ENCODE measurements around the gene TIMP2.

Gene TIMP2

DNA sequence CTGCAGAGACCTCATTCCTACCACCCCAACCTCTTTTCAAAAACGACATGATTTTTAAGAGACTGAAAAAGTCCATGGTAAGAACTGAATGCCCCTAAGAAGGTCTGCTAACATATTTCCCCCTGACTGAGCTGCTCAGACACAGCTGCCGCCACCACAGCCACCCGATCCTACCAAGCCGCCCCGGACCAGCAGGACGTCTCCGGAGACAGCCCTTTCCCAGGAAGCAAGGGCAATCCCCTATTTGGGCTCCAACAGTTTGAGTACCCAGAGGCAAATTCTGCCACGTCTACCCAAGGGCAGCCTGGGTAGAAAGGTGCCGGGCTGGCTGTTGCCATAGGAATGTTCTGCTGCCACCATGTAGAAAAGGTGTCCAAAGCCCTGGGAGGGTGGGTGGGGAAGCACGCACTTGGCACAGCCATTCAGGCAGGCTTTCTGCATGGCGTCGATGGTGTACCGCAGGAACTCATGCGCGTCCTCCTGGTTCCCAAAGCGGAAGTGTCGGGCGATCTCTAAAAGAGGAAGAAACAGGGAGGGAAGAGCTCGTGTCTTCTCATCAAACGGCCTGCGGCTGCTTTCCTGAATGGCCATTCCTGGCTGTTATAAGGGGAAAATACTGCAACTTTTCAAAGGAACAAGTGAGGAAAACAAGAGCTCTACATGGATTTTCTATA, 98.2 kb downstream of the TIMP2 start:
- Histone ChIP-seq H3K4me3 (ENCODE audit: low read length) (no peak overlapping the region), H3K4me1 (ENCODE audit: control insufficient read depth, low read length) (no peaks in the 10 kb centered on the region), H3K36me3 (ENCODE audit: control insufficient read depth, low read length) (peaks cover 94% of the 10 kb centered on the region), H3F3A (ENCODE audit: control insufficient read depth, insufficient read depth) (no peaks in the 10 kb centered on the region; the same call in 1 of the 2 replicates), H3K9me2 (replicated peaks; ENCODE audit: control insufficient read depth, low read length) (no peaks in the 10 kb centered on the region), H3K79me2 (ENCODE audit: control insufficient read depth, low read length) (peaks cover 71% of the 10 kb centered on the region), H3K27me3 (ENCODE audit: control insufficient read depth, low read length) (no peaks in the 10 kb centered on the region), H3K9me3 (ENCODE audit: control insufficient read depth, insufficient read depth, low read length) (no peaks in the 10 kb centered on the region), H3K4me2 (ENCODE audit: low read length) (no peak overlapping the region), H4K20me1 (ENCODE audit: control insufficient read depth, insufficient read depth, low read depth, low read length) (0 out of 2 replicates have a peak, but pooled peaks cover 7% of the 10 kb centered on the region), H3K27ac (ENCODE audit: low read depth, low read length) (no peak overlapping the region)
- TF ChIP-seq, protein P1, sequence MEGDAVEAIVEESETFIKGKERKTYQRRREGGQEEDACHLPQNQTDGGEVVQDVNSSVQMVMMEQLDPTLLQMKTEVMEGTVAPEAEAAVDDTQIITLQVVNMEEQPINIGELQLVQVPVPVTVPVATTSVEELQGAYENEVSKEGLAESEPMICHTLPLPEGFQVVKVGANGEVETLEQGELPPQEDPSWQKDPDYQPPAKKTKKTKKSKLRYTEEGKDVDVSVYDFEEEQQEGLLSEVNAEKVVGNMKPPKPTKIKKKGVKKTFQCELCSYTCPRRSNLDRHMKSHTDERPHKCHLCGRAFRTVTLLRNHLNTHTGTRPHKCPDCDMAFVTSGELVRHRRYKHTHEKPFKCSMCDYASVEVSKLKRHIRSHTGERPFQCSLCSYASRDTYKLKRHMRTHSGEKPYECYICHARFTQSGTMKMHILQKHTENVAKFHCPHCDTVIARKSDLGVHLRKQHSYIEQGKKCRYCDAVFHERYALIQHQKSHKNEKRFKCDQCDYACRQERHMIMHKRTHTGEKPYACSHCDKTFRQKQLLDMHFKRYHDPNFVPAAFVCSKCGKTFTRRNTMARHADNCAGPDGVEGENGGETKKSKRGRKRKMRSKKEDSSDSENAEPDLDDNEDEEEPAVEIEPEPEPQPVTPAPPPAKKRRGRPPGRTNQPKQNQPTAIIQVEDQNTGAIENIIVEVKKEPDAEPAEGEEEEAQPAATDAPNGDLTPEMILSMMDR (IDR thresholded peaks at IDR 0.05; ENCODE audit: low read depth, low read length, poor library complexity, severe bottlenecking) = no peak
- no peak for TF ChIP-seq EZH2phosphoT487 (IDR thresholded peaks at IDR 0.05; ENCODE audit: borderline replicate concordance, low read length)

DNA sequence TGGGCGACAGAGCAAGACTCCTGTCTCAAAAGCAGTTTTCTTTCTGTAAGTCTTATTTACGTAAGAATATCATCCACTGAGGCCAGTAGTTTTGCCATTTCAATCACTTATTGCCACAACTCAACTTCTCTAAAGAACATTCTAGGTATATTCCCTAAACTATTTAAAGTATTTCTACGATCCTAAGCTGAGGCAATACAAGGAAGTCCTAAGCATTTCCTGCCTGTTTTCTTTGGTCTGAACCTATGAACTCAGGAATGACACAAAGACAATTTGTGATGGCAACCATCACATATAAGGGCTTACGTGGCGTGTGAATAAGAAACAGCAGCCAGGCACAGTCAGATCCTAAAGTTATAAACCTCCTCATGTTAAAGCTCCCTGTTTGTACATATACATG, 98.8 kb downstream of the TIMP2 start:
- Histone ChIP-seq H3K9me3 (ENCODE audit: control insufficient read depth, insufficient read depth, low read length) (no peaks in the 10 kb centered on the region), H3K27ac (ENCODE audit: low read depth, low read length) (no peak overlapping the region), H3K36me3 (ENCODE audit: control insufficient read depth, low read length) (peaks cover 94% of the 10 kb centered on the region), H3K4me2 (ENCODE audit: low read length) (no peak overlapping the region), H3K9me2 (replicated peaks; ENCODE audit: control insufficient read depth, low read length) (no peaks in the 10 kb centered on the region), H3F3A (ENCODE audit: control insufficient read depth, insufficient read depth) (no peaks in the 10 kb centered on the region; the same call in 1 of the 2 replicates), H3K4me3 (ENCODE audit: low read length) (no peak overlapping the region), H4K20me1 (ENCODE audit: control insufficient read depth, insufficient read depth, low read depth, low read length) (0 out of 2 replicates have a peak, but pooled peaks cover 7% of the 10 kb centered on the region), H3K4me1 (ENCODE audit: control insufficient read depth, low read length) (no peaks in the 10 kb centered on the region), H3K27me3 (ENCODE audit: control insufficient read depth, low read length) (no peaks in the 10 kb centered on the region), H3K79me2 (ENCODE audit: control insufficient read depth, low read length) (peaks cover 66% of the 10 kb centered on the region)
- TF ChIP-seq, protein P1 (IDR thresholded peaks at IDR 0.05; ENCODE audit: low read depth, low read length, poor library complexity, severe bottlenecking) = no peak
- no peak for TF ChIP-seq EZH2phosphoT487 (IDR thresholded peaks at IDR 0.05; ENCODE audit: borderline replicate concordance, low read length)

DNA sequence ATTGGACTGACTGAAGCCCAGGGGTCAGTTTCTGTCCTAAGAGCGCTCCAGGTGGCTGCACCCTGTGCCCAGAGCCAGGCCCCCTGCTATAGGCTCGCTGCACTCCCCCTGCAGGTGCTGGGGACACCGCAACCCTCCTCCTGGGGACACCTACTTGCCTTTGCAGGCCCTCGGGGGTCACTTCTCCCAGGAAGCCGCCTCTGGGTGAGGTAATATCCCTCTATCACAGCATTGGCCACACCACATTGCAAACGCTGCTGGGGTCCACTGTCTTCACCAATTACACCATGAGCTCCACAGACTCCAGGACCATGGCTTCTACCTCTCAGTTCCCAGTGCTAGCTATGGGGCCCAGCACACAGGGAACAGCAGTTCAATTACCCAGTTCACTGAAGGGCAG, 99.5 kb downstream of the TIMP2 start:
- Histone ChIP-seq H3K4me1 (ENCODE audit: control insufficient read depth, low read length) (no peaks in the 10 kb centered on the region), H3K9me2 (replicated peaks; ENCODE audit: control insufficient read depth, low read length) (no peaks in the 10 kb centered on the region), H4K20me1 (ENCODE audit: control insufficient read depth, insufficient read depth, low read depth, low read length) (0 out of 2 replicates have a peak, but pooled peaks cover 7% of the 10 kb centered on the region), H3K9me3 (ENCODE audit: control insufficient read depth, insufficient read depth, low read length) (no peaks in the 10 kb centered on the region), H3K36me3 (ENCODE audit: control insufficient read depth, low read length) (peaks cover 92% of the 10 kb centered on the region), H3K4me2 (ENCODE audit: low read length) (no peak overlapping the region), H3K79me2 (ENCODE audit: control insufficient read depth, low read length) (peaks cover 60% of the 10 kb centered on the region), H3K27me3 (ENCODE audit: control insufficient read depth, low read length) (no peaks in the 10 kb centered on the region), H3K4me3 (ENCODE audit: low read length) (no peak overlapping the region), H3K27ac (ENCODE audit: low read depth, low read length) (no peak overlapping the region), H3F3A (ENCODE audit: control insufficient read depth, insufficient read depth) (no peaks in the 10 kb centered on the region; the same call in 1 of the 2 replicates)
- no peak for TF ChIP-seq EZH2phosphoT487 (IDR thresholded peaks at IDR 0.05; ENCODE audit: borderline replicate concordance, low read length)
- TF ChIP-seq, protein P1 (IDR thresholded peaks at IDR 0.05; ENCODE audit: low read depth, low read length, poor library complexity, severe bottlenecking) = no peak

Measured in DOHH2 (cell line).